ENCODE measurements around the gene TMEM266. TPM values are rescaled to one million over a fixed set of nuclear protein-coding genes. Genes with fewer than 3 reads are reported as not detected.

The TMEM266 gene
- polyA plus RNA-seq, 3 donors: not detected

DNA sequence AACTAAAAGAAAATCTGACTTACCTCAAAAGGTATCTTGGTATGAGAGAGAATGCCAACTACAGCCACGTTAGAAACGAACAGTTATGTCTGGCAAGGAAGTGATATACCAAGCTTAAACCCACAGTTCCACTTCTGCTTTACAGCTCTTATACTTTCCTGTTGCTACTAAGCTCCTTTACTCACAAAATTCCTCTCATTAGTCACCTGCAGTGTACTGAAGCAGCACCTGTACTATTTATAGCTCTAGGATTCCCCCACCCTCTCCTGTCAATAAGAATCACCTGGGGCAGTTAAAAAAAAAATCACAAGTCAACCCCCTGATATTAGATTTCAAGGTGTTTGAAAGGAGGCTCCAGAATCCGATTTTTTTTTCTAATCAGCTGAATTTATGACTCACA, 2.9 kb upstream of the TMEM266 start:
- peak overlapping the region; percentile 71 for H2AFZ ChIP-seq (ENCODE audit: insufficient read depth, low read depth, low read length, poor library complexity, severe bottlenecking)
- Mint-ChIP-seq H3K4me3 (peak overlapping the region; percentile 70 to 83), H3K27me3 (ENCODE audit: low read depth in 3 of 3) (peaks cover 22 to 35% (median 34%) of the 10 kb centered on the region in 3 donors), H3K36me3 (peaks cover 0 to 2% of the 10 kb centered on the region in 2 donors), H3K4me1 (peaks cover 31% of the 10 kb centered on the region), H3K27ac (peak overlapping the region in 6 of 7 donors; percentile 13 to 81 (median 65)), H3K9me3 (peaks cover 0 to 6% (median 0%) of the 10 kb centered on the region in 7 donors)
- TF ChIP-seq, protein P1, sequence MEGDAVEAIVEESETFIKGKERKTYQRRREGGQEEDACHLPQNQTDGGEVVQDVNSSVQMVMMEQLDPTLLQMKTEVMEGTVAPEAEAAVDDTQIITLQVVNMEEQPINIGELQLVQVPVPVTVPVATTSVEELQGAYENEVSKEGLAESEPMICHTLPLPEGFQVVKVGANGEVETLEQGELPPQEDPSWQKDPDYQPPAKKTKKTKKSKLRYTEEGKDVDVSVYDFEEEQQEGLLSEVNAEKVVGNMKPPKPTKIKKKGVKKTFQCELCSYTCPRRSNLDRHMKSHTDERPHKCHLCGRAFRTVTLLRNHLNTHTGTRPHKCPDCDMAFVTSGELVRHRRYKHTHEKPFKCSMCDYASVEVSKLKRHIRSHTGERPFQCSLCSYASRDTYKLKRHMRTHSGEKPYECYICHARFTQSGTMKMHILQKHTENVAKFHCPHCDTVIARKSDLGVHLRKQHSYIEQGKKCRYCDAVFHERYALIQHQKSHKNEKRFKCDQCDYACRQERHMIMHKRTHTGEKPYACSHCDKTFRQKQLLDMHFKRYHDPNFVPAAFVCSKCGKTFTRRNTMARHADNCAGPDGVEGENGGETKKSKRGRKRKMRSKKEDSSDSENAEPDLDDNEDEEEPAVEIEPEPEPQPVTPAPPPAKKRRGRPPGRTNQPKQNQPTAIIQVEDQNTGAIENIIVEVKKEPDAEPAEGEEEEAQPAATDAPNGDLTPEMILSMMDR (IDR thresholded peaks at IDR 0.05): no peak
- intact Hi-C loops (cut with micrococcal nuclease): loop anchor here (2.0 to 5.0 kb wide), 2 partner anchors 80 to 82 kb away; no protein-coding TSS in a partner anchor
- no peaks in the 10 kb centered on the region for H4K20me1 ChIP-seq (ENCODE audit: insufficient read depth, low read length)
- H3K9me3 ChIP-seq (replicated peaks in 1 of 2; ENCODE audit: control insufficient read depth in 1 of 2, insufficient read depth in 1 of 2, low read length in 2 of 2): no peaks in the 10 kb centered on the region
- peaks cover 16% of the 10 kb centered on the region for H3K79me2 ChIP-seq (ENCODE audit: insufficient read depth, low read length)
- DNase-seq: peak; percentile 25 to 73 (median 67)
- no CpG with 5 or more reads among the region's 3 CpGs for WGBS (ENCODE audit: insufficient coverage)
- peak overlapping the region; percentile 77 for H3K4me2 ChIP-seq (replicated peaks; ENCODE audit: extremely low read depth, low read length, poor library complexity, severe bottlenecking)
- H3K27me3 ChIP-seq (ENCODE audit: control insufficient read depth in 2 of 2, insufficient read depth in 2 of 2, low read length in 2 of 2): peaks cover 24 to 33% of the 10 kb centered on the region in 2 donors
- peaks cover 25 to 32% of the 10 kb centered on the region in 2 donors for H3K4me1 ChIP-seq (ENCODE audit: control insufficient read depth in 1 of 2, insufficient read depth in 2 of 2, low read length in 2 of 2)
- peak overlapping the region; percentile 48 to 85 (median 78) for H3K4me3 ChIP-seq (replicated peaks in 1 of 3; ENCODE audit: low read depth in 2 of 3, low read length in 3 of 3)
- H3K27ac ChIP-seq (ENCODE audit: low read depth in 1 of 2, low read length in 2 of 2): peak overlapping the region in 1 of 2 donors; percentile 73
- H3K36me3 ChIP-seq (replicated peaks in 1 of 2; ENCODE audit: control insufficient read depth in 1 of 2, insufficient read depth in 2 of 2, low read length in 2 of 2): no peaks in the 10 kb centered on the region
- peak overlapping the region; percentile 38 for H3K9ac ChIP-seq (ENCODE audit: insufficient read depth, low read length, poor library complexity, severe bottlenecking)

DNA sequence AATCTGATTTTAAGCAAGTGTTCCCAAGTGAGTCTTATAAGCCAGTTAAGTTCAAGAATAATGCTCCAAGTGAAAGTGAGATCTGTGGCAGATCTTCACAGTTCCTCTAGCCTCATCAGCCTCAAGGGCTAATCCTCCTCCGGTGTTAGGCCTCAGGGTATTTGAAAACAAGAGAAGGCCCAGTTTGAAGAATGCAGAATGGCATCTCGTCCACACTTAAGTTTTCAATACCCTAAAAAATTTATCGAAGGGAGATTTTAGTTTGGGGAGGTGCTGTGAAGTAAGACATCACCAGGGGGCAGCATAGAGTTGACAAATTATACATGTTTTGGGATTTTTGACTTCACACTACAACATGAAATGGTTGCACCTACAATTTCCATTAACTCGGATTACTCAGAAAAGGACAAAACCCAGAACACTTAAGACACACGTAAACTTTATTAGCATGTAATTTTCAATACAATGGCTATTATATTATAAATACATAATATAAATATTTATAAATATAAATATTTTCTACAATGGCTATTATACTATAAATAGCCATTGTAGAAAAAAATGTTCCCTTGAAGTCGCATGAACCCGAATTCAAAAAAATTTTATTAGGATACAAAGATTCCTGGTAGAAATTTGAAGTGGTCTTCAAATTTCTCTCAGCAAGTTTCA, 2.3 kb upstream of the TMEM266 start:
- H3K9ac ChIP-seq (ENCODE audit: insufficient read depth, low read length, poor library complexity, severe bottlenecking): peak overlapping the region; percentile 38
- peak overlapping the region; percentile 68 for H2AFZ ChIP-seq (ENCODE audit: insufficient read depth, low read depth, low read length, poor library complexity, severe bottlenecking)
- H3K79me2 ChIP-seq (ENCODE audit: insufficient read depth, low read length): peaks cover 16% of the 10 kb centered on the region
- Mint-ChIP-seq H3K27me3 (ENCODE audit: low read depth in 3 of 3) (peaks cover 22 to 38% (median 38%) of the 10 kb centered on the region in 3 donors), H3K9me3 (peaks cover 0 to 6% (median 0%) of the 10 kb centered on the region in 7 donors), H3K4me3 (peak overlapping the region; percentile 70 to 83), H3K4me1 (peaks cover 31% of the 10 kb centered on the region), H3K36me3 (peaks cover 0 to 2% of the 10 kb centered on the region in 2 donors), H3K27ac (peak overlapping the region in 4 of 7 donors; percentile 55 to 80 (median 76))
- H3K36me3 ChIP-seq (replicated peaks in 1 of 2; ENCODE audit: control insufficient read depth in 1 of 2, insufficient read depth in 2 of 2, low read length in 2 of 2): no peaks in the 10 kb centered on the region
- peak overlapping the region; percentile 48 to 85 (median 78) for H3K4me3 ChIP-seq (replicated peaks in 1 of 3; ENCODE audit: low read depth in 2 of 3, low read length in 3 of 3)
- H3K9me3 ChIP-seq (replicated peaks in 1 of 2; ENCODE audit: control insufficient read depth in 1 of 2, insufficient read depth in 1 of 2, low read length in 2 of 2): no peaks in the 10 kb centered on the region
- no CpG with 5 or more reads among the region's 7 CpGs for WGBS (ENCODE audit: insufficient coverage)
- intact Hi-C loops (cut with micrococcal nuclease): loop anchor here (2.0 to 5.0 kb wide), 2 partner anchors 80 to 81 kb away; no protein-coding TSS in a partner anchor
- H3K27ac ChIP-seq (ENCODE audit: low read depth in 1 of 2, low read length in 2 of 2): peak overlapping the region in 1 of 2 donors; percentile 73
- TF ChIP-seq, protein P1 (IDR thresholded peaks at IDR 0.05): peak; percentile 88
- H3K27me3 ChIP-seq (ENCODE audit: control insufficient read depth in 2 of 2, insufficient read depth in 2 of 2, low read length in 2 of 2): peaks cover 26 to 33% of the 10 kb centered on the region in 2 donors
- DNase-seq: peak; percentile 31 to 52 (median 51)
- H3K4me1 ChIP-seq (ENCODE audit: control insufficient read depth in 1 of 2, insufficient read depth in 2 of 2, low read length in 2 of 2): peaks cover 25 to 32% of the 10 kb centered on the region in 2 donors
- H4K20me1 ChIP-seq (ENCODE audit: insufficient read depth, low read length): no peaks in the 10 kb centered on the region
- peak overlapping the region; percentile 77 for H3K4me2 ChIP-seq (replicated peaks; ENCODE audit: extremely low read depth, low read length, poor library complexity, severe bottlenecking)

Measured in CD14-positive monocyte (primary cell).